DOHH2 (cell line): ENCODE results near the gene GOLGA8A.

ENCODE experiments used
- H3F3A ChIP-seq: fragments of 200-600 bp; sonication (generic), shearing (Covaris generic); 2 replicates; pipeline ENCODE4 v1.6.0; 2016; ENCODE audit warnings: antibody characterized with exemption, mild to moderate bottlenecking; ENCODE audit not compliant: control insufficient read depth, insufficient read depth
- H3K27ac ChIP-seq: fragments of 200-600 bp; sonication (generic); 2 replicates; pipeline ENCODE4 v1.5.1; 2014; ENCODE audit warnings: low read depth, mild to moderate bottlenecking, low read length, moderate library complexity
- H3K27me3 ChIP-seq: fragments of 200-600 bp; sonication (generic); 2 replicates; pipeline ENCODE4 v1.6.1; 2014; ENCODE audit warnings: mild to moderate bottlenecking, low read length, mixed read lengths; ENCODE audit not compliant: control insufficient read depth
- H3K36me3 ChIP-seq: fragments of 200-600 bp; sonication (generic); 2 replicates; pipeline ENCODE4 v1.6.1; 2014; ENCODE audit warnings: mild to moderate bottlenecking, low read length, moderate library complexity, mixed read lengths; ENCODE audit not compliant: control insufficient read depth
- H3K4me1 ChIP-seq: fragments of 200-600 bp; sonication (generic); 2 replicates; pipeline ENCODE4 v1.6.1; 2014; ENCODE audit warnings: mild to moderate bottlenecking, low read length, mixed read lengths; ENCODE audit not compliant: control insufficient read depth
- H3K4me2 ChIP-seq: fragments of 200-600 bp; sonication (generic); 2 replicates; pipeline ENCODE4 v1.6.0; 2014; ENCODE audit warnings: mild to moderate bottlenecking, low read length, moderate library complexity
- H3K4me3 ChIP-seq: fragments of 200-600 bp; sonication (generic); 2 replicates; pipeline ENCODE4 v1.5.1; 2014; ENCODE audit warnings: mild to moderate bottlenecking, low read length, mixed read lengths
- H3K79me2 ChIP-seq: fragments of 200-600 bp; sonication (generic); 2 replicates; pipeline ENCODE4 v1.6.1; 2014; ENCODE audit warnings: mild to moderate bottlenecking, low read length, mixed read lengths; ENCODE audit not compliant: control insufficient read depth
- H3K9me2 ChIP-seq: fragments of 200-600 bp; sonication (generic); replicated peaks from 2 replicates; pipeline ENCODE4 v1.6.1; 2014; ENCODE audit warnings: mild to moderate bottlenecking, low read length, mixed read lengths; ENCODE audit not compliant: control insufficient read depth
- H3K9me3 ChIP-seq: fragments of 200-600 bp; sonication (generic); 2 replicates; pipeline ENCODE4 v1.6.1; 2014; ENCODE audit warnings: antibody characterized with exemption, low read length, mixed read lengths; ENCODE audit not compliant: control insufficient read depth, insufficient read depth
- H4K20me1 ChIP-seq: fragments of 200-600 bp; sonication (generic); 2 replicates; pipeline ENCODE4 v1.6.0; 2014; ENCODE audit warnings: low read depth, mild to moderate bottlenecking, antibody characterized with exemption, low read length, moderate library complexity; ENCODE audit not compliant: control insufficient read depth, insufficient read depth
- EZH2phosphoT487 ChIP-seq: fragments of 200-600 bp; sonication (generic); IDR thresholded peaks from 2 replicates; pipeline ENCODE4 v1.6.1; 2017; ENCODE audit warnings: borderline replicate concordance, mild to moderate bottlenecking, antibody characterized with exemption, low read length, moderate library complexity, mixed read lengths
- TF ChIP-seq, protein P1 (sequence below): fragments of 200-600 bp; sonication (generic); IDR thresholded peaks from one replicate; pipeline ENCODE4 v1.5.1; 2014; ENCODE audit warnings: antibody characterized with exemption, mild to moderate bottlenecking, low read depth, low read length; ENCODE audit not compliant: poor library complexity, severe bottlenecking

Gene GOLGA8A

DNA sequence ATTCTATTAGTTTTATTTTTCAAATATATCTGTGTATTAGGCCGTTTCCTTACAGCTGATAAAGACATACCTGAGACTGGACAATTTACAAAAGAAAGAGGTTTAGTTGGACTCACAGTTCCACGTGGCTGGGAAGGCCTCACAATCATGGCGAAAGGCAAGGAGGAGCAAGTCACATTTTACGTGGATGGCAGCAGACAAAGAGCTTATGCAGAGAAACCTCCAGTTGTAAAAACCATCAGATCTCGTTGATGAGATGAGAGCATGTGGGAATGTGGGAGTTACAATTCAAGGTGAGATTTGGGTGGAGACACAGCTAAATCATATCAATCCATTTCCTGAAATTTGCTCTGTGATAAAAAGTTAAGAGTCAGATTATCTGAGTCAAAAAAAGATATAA is 2.3 kb upstream of the GOLGA8A start:
- peaks cover 15% of the 10 kb centered on the region for H3K4me1 ChIP-seq
- peaks cover 24% of the 10 kb centered on the region for H3K27me3 ChIP-seq
- no peak overlapping the region for H3K27ac ChIP-seq
- H3K4me3 ChIP-seq, result no peak overlapping the region
- H3K9me2 ChIP-seq, result no peaks in the 10 kb centered on the region
- H3K79me2 ChIP-seq, result peaks cover 29% of the 10 kb centered on the region
- no peaks in the 10 kb centered on the region for H3K9me3 ChIP-seq
- TF ChIP-seq, protein P1, sequence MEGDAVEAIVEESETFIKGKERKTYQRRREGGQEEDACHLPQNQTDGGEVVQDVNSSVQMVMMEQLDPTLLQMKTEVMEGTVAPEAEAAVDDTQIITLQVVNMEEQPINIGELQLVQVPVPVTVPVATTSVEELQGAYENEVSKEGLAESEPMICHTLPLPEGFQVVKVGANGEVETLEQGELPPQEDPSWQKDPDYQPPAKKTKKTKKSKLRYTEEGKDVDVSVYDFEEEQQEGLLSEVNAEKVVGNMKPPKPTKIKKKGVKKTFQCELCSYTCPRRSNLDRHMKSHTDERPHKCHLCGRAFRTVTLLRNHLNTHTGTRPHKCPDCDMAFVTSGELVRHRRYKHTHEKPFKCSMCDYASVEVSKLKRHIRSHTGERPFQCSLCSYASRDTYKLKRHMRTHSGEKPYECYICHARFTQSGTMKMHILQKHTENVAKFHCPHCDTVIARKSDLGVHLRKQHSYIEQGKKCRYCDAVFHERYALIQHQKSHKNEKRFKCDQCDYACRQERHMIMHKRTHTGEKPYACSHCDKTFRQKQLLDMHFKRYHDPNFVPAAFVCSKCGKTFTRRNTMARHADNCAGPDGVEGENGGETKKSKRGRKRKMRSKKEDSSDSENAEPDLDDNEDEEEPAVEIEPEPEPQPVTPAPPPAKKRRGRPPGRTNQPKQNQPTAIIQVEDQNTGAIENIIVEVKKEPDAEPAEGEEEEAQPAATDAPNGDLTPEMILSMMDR, result no peak
- TF ChIP-seq EZH2phosphoT487, result no peak
- 0 out of 2 replicates have a peak, but pooled peaks cover 2% of the 10 kb centered on the region for H3F3A ChIP-seq
- H4K20me1 ChIP-seq, result peaks cover 11% of the 10 kb centered on the region; the same call in 1 of the 2 replicates
- H3K36me3 ChIP-seq, result peaks cover 16% of the 10 kb centered on the region
- H3K4me2 ChIP-seq, result no peak overlapping the region

DNA sequence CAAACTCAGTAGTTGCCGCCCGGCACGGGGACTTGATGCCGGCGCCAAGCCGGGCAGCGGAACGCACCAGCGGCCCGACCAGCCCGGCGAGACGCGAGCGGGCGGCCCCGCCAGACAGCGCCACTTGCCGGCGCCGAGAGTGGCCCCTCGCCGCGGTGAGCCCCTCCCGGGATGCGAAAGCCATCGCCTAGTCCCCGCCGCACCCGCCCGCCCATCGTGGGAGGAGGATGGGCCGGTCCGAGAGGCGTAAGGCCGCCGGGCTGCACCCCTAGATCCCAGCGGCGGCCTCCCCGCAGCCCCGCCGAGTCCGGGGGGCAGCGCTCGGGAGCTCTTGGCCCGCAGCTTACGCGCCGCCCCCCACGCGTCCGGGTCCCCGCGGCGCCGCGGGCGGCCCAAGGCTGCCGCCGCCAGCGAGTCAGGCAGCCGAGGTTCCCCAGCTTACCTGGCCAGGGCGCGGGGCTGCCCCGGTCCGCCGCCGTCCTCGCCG is 609 bp downstream of the GOLGA8A start:
- no peak overlapping the region; the same call in 1 of the 2 replicates for H3K27ac ChIP-seq
- H3K4me2 ChIP-seq, result peak overlapping the region; percentile 88
- H3K4me3 ChIP-seq, result peak overlapping the region; percentile 94
- peaks cover 11% of the 10 kb centered on the region; the same call in 1 of the 2 replicates for H4K20me1 ChIP-seq
- peaks cover 15% of the 10 kb centered on the region for H3K4me1 ChIP-seq
- H3K9me2 ChIP-seq, result no peaks in the 10 kb centered on the region
- peaks cover 30% of the 10 kb centered on the region for H3K36me3 ChIP-seq
- H3K9me3 ChIP-seq, result no peaks in the 10 kb centered on the region
- peaks cover 54% of the 10 kb centered on the region for H3K79me2 ChIP-seq
- TF ChIP-seq, protein P1, result peak; percentile 32
- no peak for TF ChIP-seq EZH2phosphoT487
- H3K27me3 ChIP-seq, result no peaks in the 10 kb centered on the region
- H3F3A ChIP-seq, result 0 out of 2 replicates have a peak, but pooled peaks cover 2% of the 10 kb centered on the region

DNA sequence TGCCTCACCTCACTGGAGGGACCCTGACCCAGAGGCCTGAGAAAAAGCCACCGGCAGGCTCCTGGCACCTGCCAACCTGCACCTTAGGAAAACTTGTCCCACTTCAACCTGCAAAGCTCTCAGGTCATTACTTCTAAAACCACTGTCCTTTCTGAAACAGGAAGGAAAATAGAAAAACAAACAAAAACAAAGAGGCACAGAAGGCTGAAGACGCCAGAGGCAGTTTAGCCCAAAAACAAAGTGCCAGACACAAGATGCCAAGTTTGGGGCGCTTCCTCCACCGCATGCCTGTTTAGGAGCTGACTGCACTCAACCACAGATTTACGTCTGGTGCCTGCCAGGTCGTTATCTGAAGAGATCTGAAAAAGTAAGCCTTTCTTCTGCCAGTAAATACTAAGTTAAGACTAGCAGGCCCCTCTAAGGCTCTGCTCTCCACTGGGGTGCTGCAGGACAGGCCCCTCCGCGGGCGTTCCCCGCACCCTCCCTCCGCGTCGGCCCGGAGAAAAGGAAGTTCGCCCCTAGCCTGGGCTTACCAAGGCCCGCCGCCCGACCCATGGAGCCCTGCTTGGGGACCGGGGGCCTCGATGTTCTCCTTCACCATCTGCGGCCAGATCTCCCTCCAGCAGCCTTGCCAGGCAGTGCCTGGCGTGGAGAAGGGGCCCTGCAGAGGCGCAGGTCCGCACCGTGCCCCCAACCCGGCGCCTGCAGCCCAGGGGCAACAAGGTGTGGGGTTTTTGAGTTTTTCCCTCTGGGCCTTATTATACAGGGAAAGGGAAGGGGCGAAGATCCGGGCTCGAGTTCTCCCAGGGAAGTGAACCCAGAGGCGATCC is 1.3 kb downstream of the GOLGA8A start:
- Histone ChIP-seq H3K27ac (no peak overlapping the region; the same call in 1 of the 2 replicates), H3K9me2 (no peaks in the 10 kb centered on the region), H4K20me1 (peaks cover 11% of the 10 kb centered on the region; the same call in 1 of the 2 replicates), H3K4me2 (peak overlapping the region; percentile 88), H3K4me3 (peak overlapping the region; percentile 94), H3K4me1 (peaks cover 15% of the 10 kb centered on the region), H3K9me3 (no peaks in the 10 kb centered on the region), H3K79me2 (peaks cover 58% of the 10 kb centered on the region), H3K36me3 (peaks cover 34% of the 10 kb centered on the region), H3F3A (0 out of 2 replicates have a peak, but pooled peaks cover 2% of the 10 kb centered on the region), H3K27me3 (no peaks in the 10 kb centered on the region)
- TF ChIP-seq EZH2phosphoT487, result no peak
- TF ChIP-seq, protein P1, result no peak
